GM13976 (cell line): ENCODE measurements around the gene MPIG6B.

Source experiments
- DNase-seq: peaks from one replicate; pipeline ENCODE4 v3.0.0; 2012; ENCODE audit warnings: low spot score
- in situ Hi-C: fragments of 300-500 bp; cut with MboI; formaldehyde crosslinking; loops from one replicate; pipeline ENCODE4 v1.12.0; 2022; ENCODE audit warnings: low sequenced_read_pairs, mixed read lengths, inconsistent platforms; ENCODE audit not compliant: unreplicated experiment
- TF ChIP-seq, protein P1 (sequence below): IDR thresholded peaks from 2 replicates; pipeline ENCODE4 v1.5.1; 2012; ENCODE audit warnings: borderline replicate concordance, mild to moderate bottlenecking; ENCODE audit not compliant: insufficient read depth; ENCODE audit errors: extremely low read depth, missing control alignments, control extremely low read depth

MPIG6B gene

DNA sequence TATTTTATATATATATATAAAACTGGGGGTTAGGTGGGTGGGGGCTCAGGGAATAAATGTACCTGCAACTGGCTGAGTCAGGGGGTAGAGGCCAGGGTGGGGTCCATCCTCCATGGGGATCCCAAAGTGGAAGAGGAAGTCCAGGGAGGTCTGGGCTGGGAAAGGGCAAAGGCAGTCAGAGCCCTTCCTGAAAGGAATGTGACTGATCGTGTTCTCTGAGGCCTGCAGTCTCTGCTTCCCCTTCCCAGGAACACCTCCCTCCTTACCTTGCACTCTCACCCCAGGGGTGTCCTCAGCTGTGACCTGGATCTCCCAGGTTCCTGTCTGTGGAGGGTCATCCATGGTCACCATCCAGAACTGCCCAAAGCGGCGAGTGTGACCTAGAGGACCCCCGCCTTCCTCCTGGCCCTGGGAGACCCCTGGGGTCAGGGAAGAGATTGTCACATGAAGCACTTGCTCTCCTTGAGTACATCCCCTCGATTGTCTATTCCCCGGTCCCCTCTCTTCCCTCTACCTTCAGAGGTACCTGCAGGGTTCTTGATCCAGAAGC is 44.0 kb downstream of the MPIG6B start:
- in situ Hi-C loops = no loop called here
- TF ChIP-seq, protein P1, sequence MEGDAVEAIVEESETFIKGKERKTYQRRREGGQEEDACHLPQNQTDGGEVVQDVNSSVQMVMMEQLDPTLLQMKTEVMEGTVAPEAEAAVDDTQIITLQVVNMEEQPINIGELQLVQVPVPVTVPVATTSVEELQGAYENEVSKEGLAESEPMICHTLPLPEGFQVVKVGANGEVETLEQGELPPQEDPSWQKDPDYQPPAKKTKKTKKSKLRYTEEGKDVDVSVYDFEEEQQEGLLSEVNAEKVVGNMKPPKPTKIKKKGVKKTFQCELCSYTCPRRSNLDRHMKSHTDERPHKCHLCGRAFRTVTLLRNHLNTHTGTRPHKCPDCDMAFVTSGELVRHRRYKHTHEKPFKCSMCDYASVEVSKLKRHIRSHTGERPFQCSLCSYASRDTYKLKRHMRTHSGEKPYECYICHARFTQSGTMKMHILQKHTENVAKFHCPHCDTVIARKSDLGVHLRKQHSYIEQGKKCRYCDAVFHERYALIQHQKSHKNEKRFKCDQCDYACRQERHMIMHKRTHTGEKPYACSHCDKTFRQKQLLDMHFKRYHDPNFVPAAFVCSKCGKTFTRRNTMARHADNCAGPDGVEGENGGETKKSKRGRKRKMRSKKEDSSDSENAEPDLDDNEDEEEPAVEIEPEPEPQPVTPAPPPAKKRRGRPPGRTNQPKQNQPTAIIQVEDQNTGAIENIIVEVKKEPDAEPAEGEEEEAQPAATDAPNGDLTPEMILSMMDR = no peak
- no peak for DNase-seq

DNA sequence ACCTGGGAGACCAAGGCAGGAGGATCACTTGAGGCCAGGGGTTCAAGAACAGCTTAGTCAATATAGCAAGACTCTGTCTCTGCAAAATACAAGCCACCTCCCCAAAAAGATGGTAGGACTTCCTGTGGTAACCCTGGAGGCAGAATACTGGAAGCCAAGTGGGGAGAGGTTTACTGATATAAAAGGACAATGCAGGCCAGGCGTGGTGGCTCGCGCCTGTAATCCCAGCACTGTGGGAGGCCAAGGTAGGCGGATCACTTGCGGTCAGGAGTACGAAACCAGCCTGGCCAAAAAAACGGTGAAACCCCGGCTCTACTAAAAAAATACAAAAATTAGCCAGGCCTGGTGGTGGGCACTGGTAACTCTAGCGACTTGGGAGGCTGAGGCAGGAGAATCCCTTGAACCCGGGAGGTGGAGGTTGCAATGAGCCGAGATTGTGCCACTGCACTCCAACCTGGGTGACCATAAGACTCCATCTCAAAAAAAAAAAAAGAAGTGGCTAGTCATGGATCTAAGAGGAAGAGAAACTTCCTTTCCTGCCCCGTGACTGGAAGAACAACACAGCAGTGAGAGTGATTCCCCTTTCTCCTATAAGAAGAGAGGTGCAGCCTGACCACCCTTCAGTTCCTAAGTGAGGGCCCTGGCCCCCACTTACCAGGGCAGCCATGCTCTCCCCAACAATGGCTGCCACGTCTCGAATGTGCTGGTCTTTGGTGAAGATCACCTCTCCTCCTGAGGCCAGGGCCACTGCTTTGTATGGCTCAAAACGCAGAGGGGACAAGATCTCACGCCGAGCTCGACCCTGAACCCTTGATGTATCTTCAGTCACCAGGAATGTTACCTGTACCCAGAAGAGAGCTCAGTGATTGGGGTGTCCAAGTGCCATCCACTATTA is 45.4 kb downstream of the MPIG6B start:
- in situ Hi-C loops = no loop called here
- DNase-seq = no peak
- TF ChIP-seq, protein P1 = no peak

DNA sequence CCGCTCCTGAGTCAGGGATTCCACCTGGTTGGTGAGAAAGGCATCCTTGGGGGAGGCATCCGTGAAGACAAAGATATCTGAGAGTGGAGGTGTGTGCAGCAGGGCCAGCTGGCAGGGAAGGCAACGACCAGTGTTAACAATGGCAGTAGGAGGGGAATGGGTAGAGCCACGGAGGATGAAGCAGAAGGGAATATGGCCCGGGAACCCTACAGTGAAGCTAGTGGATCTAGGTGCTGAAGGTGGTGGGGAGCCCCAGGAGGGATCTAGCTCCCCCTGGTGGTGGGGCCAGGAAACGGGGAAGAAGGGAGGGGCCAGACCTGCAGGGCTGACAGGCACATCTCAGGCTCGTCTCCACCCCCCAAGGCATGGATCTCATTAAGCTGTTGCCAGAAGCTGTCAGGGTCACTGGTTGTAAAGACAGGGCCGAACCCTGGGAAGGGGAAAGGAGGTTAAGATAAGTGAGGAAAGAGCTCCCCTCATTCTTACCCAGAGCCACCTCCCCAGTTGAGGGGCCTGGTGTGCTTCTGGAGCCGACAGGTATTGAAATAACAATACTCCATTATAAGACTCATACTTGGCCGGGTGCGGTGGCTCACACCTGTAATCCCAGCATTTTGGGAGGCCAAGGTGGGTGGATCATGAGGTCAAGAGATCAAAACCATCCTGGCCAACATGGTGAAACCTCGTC is 46.7 kb downstream of the MPIG6B start:
- in situ Hi-C loops = no loop called here
- TF ChIP-seq, protein P1 = peak; percentile 77
- peak; percentile 93 for DNase-seq

DNA sequence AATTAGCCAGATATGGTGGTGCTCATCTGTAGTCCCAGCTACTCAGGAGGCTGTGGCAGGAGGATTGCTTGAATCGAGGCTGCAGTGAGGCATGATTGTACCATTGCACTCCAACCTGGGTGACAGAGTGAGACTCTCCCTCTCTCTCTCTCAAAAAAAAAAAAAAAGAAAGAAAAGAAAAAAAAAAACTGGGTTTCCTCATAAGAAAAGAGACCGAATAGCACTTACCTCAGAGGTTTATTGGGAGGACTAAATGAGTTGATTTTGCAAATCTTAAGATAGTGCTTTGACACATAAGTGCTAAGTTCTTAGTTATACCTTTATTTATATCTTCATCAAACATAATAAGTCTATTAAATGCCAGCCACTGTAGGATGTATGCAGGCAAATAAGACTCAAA is 47.7 kb downstream of the MPIG6B start:
- in situ Hi-C loops = no loop called here

DNA sequence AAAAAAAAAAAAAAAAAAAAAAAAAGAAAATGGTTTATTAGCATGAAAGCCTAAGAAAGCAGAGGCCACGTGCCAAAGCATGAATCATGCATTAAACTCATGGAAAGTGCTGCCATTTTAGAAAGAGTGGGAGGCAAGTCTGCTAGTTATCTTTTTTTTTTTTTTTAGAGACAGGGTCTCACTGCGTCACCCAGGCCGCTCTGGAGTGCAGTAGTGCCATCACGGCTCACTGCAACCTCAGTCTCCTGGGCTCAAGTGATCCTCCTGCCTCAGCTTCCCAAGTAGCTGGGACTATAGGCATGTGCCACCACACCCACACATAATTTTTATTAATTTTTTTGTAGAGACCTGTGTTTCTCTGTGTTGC is 48.8 kb downstream of the MPIG6B start:
- in situ Hi-C loops = no loop called here
- TF ChIP-seq, protein P1 = no peak
- DNase-seq = no peak

More for the DNA sequence above, 47.7 kb downstream of the MPIG6B start:
- DNase-seq = no peak
- TF ChIP-seq, protein P1 = no peak

DNA sequence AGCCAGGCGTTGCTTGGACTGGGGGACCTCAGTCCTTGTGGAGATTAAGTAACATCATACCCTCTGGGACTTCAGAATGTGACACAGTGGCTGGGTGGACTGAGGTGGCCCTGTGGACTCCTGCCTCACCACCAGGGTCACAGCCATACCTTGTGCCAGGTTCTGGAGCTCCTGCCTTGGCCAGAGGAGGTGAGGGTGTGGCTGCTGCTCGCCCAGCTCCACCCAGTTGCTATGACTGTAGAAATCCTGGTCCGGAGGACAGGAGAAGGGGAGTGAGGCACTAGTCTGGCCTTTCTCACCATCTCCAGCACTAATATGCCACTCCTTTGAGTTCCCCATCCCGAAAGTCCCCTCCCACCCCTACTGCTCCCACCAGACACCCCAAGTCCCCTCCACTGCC is 52.0 kb downstream of the MPIG6B start:
- in situ Hi-C loops = no loop called here
- DNase-seq = no peak
- TF ChIP-seq, protein P1 = no peak
